22Rv1 (cell line): ENCODE results near the gene HOXC12.

Experiments used
- H3K27ac ChIP-seq: fragments of 450-650 bp; 2 replicates; pipeline ENCODE4 v1.5.1; 2017
- ZFX ChIP-seq: fragments of 450-650 bp; IDR thresholded peaks from 2 replicates; pipeline ENCODE4 v1.6.1; 2017; ENCODE audit warnings: antibody characterized with exemption, borderline replicate concordance
- TF ChIP-seq, protein P1 (sequence below): fragments of 450-650 bp; IDR thresholded peaks from 2 replicates; pipeline ENCODE4 v1.5.1; 2017; ENCODE audit warnings: mild to moderate bottlenecking

HOXC12 gene

DNA sequence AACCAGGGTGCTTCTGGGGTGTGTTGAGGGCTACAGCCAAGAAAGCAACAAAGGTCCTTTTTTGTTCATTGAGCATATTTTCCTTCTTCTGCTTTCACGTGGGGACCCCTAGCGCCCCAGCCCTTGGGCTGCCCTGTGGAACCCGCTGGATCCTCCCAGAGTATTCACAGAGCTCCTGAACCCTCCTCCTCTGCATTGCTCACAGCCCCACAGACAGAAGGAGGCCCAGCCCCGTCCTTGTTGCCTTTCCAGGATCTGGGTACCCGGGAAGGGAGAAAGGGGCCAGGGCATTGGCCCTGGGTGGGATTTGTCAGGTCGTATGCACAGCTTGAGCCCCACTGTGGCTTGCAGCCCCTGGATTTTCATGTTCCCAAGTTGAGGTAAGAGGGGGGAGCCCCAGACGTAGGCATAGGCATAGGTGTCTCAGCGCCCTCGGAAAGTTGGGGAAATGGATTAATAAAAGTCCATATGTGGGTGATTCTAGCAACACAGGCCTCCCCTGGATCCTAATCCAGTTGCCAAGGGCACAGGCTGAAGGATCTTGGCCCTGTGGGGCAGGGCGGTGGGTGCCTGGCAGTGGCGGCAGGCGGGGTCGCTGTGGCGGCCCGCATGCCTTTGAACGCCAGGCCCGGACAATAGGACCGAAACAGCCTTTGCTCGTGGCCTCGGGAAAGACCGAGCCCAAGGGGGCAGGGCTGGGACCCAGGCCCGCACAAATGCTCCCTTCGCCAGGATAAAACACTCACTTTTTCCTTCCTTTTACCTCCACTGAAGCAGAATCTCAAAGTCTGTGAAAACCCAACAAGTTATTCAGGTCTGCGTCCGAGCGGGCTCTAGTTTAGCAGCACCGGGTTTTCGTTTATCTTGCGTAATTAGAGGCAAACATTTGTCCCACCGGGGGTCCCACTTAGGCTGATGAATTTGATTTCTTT is 27.2 kb downstream of the HOXC12 start:
- peak overlapping the region; percentile 91; the same call in 1 of the 2 replicates for H3K27ac ChIP-seq
- TF ChIP-seq, protein P1, sequence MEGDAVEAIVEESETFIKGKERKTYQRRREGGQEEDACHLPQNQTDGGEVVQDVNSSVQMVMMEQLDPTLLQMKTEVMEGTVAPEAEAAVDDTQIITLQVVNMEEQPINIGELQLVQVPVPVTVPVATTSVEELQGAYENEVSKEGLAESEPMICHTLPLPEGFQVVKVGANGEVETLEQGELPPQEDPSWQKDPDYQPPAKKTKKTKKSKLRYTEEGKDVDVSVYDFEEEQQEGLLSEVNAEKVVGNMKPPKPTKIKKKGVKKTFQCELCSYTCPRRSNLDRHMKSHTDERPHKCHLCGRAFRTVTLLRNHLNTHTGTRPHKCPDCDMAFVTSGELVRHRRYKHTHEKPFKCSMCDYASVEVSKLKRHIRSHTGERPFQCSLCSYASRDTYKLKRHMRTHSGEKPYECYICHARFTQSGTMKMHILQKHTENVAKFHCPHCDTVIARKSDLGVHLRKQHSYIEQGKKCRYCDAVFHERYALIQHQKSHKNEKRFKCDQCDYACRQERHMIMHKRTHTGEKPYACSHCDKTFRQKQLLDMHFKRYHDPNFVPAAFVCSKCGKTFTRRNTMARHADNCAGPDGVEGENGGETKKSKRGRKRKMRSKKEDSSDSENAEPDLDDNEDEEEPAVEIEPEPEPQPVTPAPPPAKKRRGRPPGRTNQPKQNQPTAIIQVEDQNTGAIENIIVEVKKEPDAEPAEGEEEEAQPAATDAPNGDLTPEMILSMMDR, result no peak
- TF ChIP-seq ZFX, result no peak

DNA sequence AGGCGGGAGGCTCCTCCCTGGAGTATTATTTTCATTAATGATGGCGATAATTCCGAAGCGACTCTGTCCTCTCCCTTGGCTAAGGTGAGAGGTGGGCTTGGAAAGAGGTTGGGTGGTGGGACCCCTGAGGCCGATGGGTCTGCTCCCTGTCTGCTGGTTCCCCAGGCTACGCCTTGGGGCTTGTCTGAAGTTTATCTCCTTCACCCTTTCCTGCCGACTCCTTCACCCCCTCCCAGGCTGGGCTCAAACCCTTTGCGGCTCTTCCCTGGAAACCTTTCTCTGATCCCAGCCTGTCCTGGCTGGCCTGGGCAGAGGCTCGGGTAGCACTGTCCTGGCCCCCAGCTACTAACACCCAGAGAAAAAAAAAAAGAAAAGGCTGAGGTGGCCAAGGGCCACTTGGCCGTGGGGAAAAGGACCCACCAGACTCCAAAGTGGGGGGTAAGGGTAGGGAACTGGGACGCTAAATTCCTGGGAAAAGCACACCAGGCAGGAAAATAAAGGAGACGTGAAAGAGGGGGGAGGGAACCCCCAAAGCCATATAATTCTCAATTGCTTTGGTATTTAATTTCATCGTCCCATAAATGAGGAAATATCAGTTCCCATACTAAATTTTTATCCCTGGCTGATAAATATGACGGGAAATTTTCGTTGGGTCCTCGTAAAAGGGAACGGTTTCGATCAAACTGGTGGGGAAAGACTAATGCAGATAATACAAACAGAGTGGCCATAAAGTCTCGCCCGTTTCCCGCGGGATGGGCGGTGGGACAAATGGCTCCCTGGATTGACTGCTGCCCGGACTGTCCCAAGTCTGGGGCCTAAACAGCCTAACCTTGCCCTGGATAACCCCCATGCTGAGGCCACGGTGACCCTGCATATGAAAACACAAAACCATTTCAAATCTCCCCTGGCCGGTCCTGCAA is 28.2 kb downstream of the HOXC12 start:
- TF ChIP-seq ZFX, result no peak
- TF ChIP-seq, protein P1, result no peak
- H3K27ac ChIP-seq, result no peak overlapping the region

DNA sequence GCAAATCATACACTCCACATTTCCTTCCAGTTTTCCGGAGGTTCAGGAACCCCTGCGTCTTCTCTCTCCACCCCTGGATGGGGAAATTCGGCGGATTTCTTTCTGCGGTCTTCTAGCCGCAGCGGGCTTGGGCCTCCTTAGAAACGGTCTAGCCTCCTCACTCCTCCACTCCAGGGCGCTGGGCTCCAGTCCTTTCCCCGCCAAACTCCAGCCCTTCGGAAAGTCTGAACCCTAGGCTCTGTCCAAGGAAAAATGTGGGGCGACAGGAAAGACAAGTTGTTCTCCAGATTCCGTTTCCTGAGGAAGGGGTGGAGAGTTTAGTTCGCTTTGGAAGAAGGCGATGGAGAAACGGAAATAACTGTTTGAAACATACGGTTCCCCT is 28.9 kb downstream of the HOXC12 start:
- TF ChIP-seq, protein P1, result no peak
- TF ChIP-seq ZFX, result no peak
- H3K27ac ChIP-seq, result no peak overlapping the region

DNA sequence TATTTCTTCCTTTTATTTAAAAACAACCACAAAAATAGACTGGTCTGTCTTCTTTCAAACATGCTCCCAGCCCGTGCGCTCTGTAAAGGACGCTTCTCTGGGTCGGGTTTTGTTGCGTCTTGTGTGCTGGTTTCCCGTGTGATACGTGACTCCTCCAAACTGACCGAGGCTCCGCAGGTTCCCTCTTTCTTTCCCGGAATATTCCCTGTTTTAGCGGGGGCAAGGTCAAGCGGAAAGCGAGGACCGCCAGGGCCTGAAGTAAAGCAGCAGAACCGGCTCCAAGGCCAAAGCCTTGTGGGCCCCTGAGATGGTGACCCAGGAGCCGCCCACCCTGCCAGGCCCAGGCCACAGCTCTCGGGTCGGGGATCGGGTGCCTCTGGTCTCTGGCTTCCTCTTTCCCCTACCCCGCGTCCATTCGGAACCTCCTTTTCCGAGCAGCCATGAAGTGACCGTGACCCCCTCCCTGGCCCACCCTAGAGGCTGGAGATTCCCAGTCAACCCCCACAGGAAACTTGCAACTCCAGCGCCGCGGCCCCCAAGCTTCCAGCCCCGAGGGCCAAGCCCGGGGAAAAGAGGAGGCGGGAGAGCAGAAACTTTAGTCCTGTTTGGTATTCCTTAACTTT is 29.4 kb downstream of the HOXC12 start:
- peak overlapping the region; percentile 84 for H3K27ac ChIP-seq
- TF ChIP-seq, protein P1, result no peak
- no peak for TF ChIP-seq ZFX

DNA sequence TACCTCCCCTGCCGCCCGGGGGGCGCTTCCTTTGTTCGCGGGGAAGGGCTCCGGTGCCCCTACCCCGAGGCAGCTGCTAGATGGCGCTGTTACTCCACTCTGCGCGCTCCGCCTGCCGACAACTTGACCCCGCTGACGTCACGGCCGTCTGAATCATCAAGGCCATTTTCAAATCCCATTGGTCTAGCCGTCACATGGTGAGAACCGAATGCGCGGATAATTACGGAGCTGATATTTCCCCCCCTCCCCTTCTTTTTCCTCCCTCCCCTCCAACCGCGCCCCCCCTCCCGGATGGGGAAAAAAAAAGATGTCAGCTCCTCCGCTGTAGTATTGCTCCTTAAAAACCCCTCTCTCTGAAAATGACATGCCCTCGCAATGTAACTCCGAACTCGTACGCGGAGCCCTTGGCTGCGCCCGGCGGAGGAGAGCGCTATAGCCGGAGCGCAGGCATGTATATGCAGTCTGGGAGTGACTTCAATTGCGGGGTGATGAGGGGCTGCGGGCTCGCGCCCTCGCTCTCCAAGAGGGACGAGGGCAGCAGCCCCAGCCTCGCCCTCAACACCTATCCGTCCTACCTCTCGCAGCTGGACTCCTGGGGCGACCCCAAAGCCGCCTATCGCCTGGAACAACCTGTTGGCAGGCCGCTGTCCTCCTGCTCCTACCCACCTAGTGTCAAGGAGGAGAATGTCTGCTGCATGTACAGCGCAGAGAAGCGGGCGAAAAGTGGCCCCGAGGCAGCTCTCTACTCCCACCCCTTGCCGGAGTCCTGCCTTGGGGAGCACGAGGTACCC is 30.4 kb downstream of the HOXC12 start, which contains the start of gene HOXC10:
HOXC10 (plus strand) TSS at position 246 of the 791 bp plus-strand sequence; CDS start at position 360, 114 bp downstream.
- TF ChIP-seq ZFX, result no peak
- TF ChIP-seq, protein P1, result peak; percentile 90
- H3K27ac ChIP-seq, result peak within 1 kb of the TSS; percentile 84

DNA sequence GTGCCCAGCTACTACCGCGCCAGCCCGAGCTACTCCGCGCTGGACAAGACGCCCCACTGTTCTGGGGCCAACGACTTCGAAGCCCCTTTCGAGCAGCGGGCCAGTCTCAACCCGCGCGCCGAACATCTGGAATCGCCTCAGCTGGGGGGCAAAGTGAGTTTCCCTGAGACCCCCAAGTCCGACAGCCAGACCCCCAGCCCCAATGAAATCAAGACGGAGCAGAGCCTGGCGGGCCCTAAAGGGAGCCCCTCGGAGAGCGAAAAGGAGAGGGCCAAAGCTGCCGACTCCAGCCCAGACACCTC is 30.9 kb downstream of the HOXC12 start:
- TF ChIP-seq ZFX, result no peak
- TF ChIP-seq, protein P1, result no peak
- peak overlapping the region; percentile 84 for H3K27ac ChIP-seq
